ENCODE results near the gene WBP11. TPM values are rescaled to one million over a fixed set of nuclear protein-coding genes. Genes with fewer than 3 reads are reported as not detected.

The WBP11 gene
- 10 to 100 TPM; 18.2 to 45.0 (median 25.3) TPM for total RNA-seq

GRCh38 chr12:14803011-14803829 is at the start of gene WBP11, which contains the start of gene C12orf60:
Gene WBP11 (minus strand): TSS chr12:14803478. CDS start chr12:14801383, 2,095 bp downstream.
Gene C12orf60 (plus strand): TSS chr12:14803670. CDS start chr12:14822936, 19,266 bp downstream.
- no peaks in the 10 kb centered on the region for H3K9me3 ChIP-seq
- no peaks in the 10 kb centered on the region for H3K27me3 ChIP-seq
- peak in 1 of 6 experiments; percentile 7 for TF ChIP-seq CTCF (IDR thresholded peaks at IDR 0.05)
- no peak for TF ChIP-seq EP300 (IDR thresholded peaks at IDR 0.05)
- peak in 3 of 4 donors; percentile 77 to 87 (median 81) for TF ChIP-seq POLR2A (IDR thresholded peaks at IDR 0.05)
- peak; percentile 64 to 84 for TF ChIP-seq POLR2AphosphoS5 (IDR thresholded peaks at IDR 0.05)
- ATAC-seq (ENCODE audit: low FRiP score in 2 of 2) (peak; percentile 100), DNase-seq (peak; percentile 89 to 99)
- H3K4me1 ChIP-seq, result peaks cover 10 to 27% (median 24%) of the 10 kb centered on the region in 4 donors
- WGBS, 2 donors, result 0 to 1% methylated on average over 46 to 50 of the region's 50 CpGs
- H3K4me3 ChIP-seq, result peak within 1 kb of the TSS; percentile 71 to 94 (median 84)
- peaks cover 8 to 17% (median 11%) of the 10 kb centered on the region in 4 donors for H3K36me3 ChIP-seq
- H3K27ac ChIP-seq, result peak within 1 kb of the TSS; percentile 93 to 98 (median 94)

DNA sequence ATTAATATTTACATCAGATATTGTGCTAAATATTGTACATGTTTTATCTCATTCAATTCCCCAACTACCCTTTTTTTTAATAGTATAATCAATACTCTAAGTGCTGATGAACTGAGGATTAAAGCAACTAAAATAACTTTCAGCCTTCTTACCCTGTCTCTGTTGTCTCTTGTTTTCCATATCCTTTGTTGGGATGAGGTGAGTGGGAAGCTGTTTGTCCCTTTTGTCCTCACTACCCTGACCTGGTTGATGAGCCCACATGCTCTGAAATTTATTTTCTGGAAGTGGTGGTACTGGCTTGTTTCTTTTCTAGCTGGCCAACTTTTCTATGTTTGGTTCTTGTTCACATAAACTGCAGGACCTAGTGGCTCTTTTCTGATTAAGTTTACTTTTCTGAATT is 49.6 kb upstream of the WBP11 start:
- ATAC-seq (ENCODE audit: low FRiP score in 2 of 2) (no peak), DNase-seq (no peak)
- Histone ChIP-seq H3K9me3 (no peaks in the 10 kb centered on the region), H3K4me3 (no peak overlapping the region), H3K27ac (no peak overlapping the region), H3K27me3 (no peaks in the 10 kb centered on the region), H3K36me3 (no peaks in the 10 kb centered on the region), H3K4me1 (peaks cover 0 to 4% (median 0%) of the 10 kb centered on the region in 4 donors)
- no peak for TF ChIP-seq EP300 (IDR thresholded peaks at IDR 0.05)
- no peak for TF ChIP-seq POLR2A (IDR thresholded peaks at IDR 0.05)
- no peak for TF ChIP-seq CTCF (IDR thresholded peaks at IDR 0.05)
- no peak for TF ChIP-seq POLR2AphosphoS5 (IDR thresholded peaks at IDR 0.05)

DNA sequence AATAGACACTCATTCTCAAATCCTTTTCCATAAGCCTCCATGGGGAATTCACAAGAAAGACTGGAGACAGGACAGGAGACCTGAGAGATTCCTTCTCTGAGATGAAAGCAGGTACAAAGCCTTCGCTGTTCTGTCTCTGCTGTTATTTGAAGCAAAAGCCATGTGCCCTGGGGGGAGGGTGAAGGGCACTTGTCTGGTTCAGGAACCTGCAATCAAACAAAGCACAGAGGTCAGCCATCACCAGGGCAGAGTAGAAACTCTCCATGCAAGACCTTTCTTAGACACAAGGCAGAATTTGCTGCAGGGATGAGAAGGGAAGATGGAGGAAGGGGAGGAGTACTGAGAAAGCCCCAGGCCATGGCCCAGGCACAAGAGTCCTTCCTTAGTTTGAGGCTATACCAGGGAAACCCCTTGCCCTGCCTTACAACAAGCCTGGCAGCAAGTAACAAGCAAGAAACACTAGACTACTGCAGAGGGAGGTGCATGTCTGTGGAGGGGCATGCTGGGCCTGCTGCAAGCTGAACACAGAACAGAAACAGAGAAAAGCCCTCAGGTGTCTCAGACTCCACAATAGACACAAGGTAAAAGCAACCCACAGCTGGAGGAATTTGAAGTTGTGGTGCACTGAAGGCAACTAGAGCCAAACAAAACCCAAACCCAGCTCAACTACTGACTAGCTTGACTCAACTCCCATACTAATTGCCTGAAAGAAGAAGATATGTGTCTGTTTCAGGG is 47.8 kb upstream of the WBP11 start:
- Histone ChIP-seq H3K9me3 (no peaks in the 10 kb centered on the region), H3K27ac (no peak overlapping the region), H3K4me3 (no peak overlapping the region), H3K4me1 (peaks cover 11 to 16% (median 13%) of the 10 kb centered on the region in 4 donors), H3K27me3 (no peaks in the 10 kb centered on the region), H3K36me3 (no peaks in the 10 kb centered on the region)
- TF ChIP-seq CTCF (IDR thresholded peaks at IDR 0.05) (no peak), POLR2A (IDR thresholded peaks at IDR 0.05) (no peak), EP300 (IDR thresholded peaks at IDR 0.05) (no peak), POLR2AphosphoS5 (IDR thresholded peaks at IDR 0.05) (no peak)
- DNase-seq, result no peak
- WGBS, 2 donors, result 0 to 53% methylated on average over 1 of the region's 1 CpG
- ATAC-seq (ENCODE audit: low FRiP score in 2 of 2), result no peak

GRCh38 chr12:14849661-14850060 is 46.4 kb upstream of the WBP11 start:
- 84 to 90% methylated on average over 2 of the region's 2 CpGs for WGBS, 2 donors
- peak in 1 of 2 donors; percentile 81 for ATAC-seq (ENCODE audit: low FRiP score in 2 of 2)

More at GRCh38 chr12:14849661-14850060, 46.4 kb upstream of the WBP11 start:
- Histone ChIP-seq H3K36me3 (no peaks in the 10 kb centered on the region), H3K27me3 (no peaks in the 10 kb centered on the region), H3K9me3 (no peaks in the 10 kb centered on the region), H3K4me3 (no peak overlapping the region), H3K27ac (no peak overlapping the region), H3K4me1 (peaks cover 21 to 24% (median 23%) of the 10 kb centered on the region in 4 donors)
- DNase-seq, result no peak
- no peak for TF ChIP-seq POLR2AphosphoS5 (IDR thresholded peaks at IDR 0.05)
- no peak for TF ChIP-seq CTCF (IDR thresholded peaks at IDR 0.05)
- no peak for TF ChIP-seq EP300 (IDR thresholded peaks at IDR 0.05)
- no peak for TF ChIP-seq POLR2A (IDR thresholded peaks at IDR 0.05)
